Upper lobe of right lung (tissue), 1 donor: ENCODE data around the gene SLC45A2. TPM values are rescaled to one million over a fixed set of nuclear protein-coding genes. Genes with fewer than 3 reads are reported as not detected.
"Not testable (repeated sequence)": the region's sequence is repeated elsewhere in the genome, so short reads cannot be mapped to it uniquely, and the experiment has no call there.

Experiments
- ATAC-seq: fragments of 200-7000 bp; cut with Tn5 transposase; one replicate; pipeline ENCODE4 v1.9.1; 2020; ENCODE audit warnings: mild to moderate bottlenecking, moderate library complexity
- DNase-seq: peaks from one replicate; pipeline ENCODE4 v3.0.0-alpha.2; 2020
- H3K27ac ChIP-seq: fragments of 200-600 bp; one replicate; pipeline ENCODE4 v1.8.0; 2022
- H3K27me3 ChIP-seq: fragments of 200-600 bp; one replicate; pipeline ENCODE4 v1.8.0; 2022; ENCODE audit warnings: mild to moderate bottlenecking
- H3K36me3 ChIP-seq: fragments of 200-600 bp; one replicate; pipeline ENCODE4 v1.8.0; 2022
- H3K4me1 ChIP-seq: fragments of 200-600 bp; one replicate; pipeline ENCODE4 v1.8.0; 2022
- H3K4me3 ChIP-seq: fragments of 200-600 bp; one replicate; pipeline ENCODE4 v1.8.0; 2022; ENCODE audit warnings: mild to moderate bottlenecking
- H3K9me3 ChIP-seq: fragments of 200-600 bp; one replicate; pipeline ENCODE4 v1.8.0; 2022
- CTCF ChIP-seq: fragments of 200-600 bp; IDR thresholded peaks from one replicate; pipeline ENCODE4 v1.8.0; 2022; ENCODE audit warnings: antibody characterized with exemption
- intact Hi-C: fragments of 100-400 bp; cut with DNase I; formaldehyde crosslinking; loops from one replicate; pipeline ENCODE4 v1.11.0; 2022
- total RNA-seq: library from RNA; stranded (reverse); fragmentation: NEBNext Ultra II Directional; extraction: Animal tissue kit (Norgen Biotek cat#: 25700); gene quantifications from one replicate; pipeline ENCODE4 v1.2.1, GENCODE V29; 2021
- donor health status: DM: no; HTN: yes; CAD: no; lungs with severe emphysema.

The SLC45A2 gene
- total RNA-seq, 1 donor from 2014 or later, result not detected

DNA sequence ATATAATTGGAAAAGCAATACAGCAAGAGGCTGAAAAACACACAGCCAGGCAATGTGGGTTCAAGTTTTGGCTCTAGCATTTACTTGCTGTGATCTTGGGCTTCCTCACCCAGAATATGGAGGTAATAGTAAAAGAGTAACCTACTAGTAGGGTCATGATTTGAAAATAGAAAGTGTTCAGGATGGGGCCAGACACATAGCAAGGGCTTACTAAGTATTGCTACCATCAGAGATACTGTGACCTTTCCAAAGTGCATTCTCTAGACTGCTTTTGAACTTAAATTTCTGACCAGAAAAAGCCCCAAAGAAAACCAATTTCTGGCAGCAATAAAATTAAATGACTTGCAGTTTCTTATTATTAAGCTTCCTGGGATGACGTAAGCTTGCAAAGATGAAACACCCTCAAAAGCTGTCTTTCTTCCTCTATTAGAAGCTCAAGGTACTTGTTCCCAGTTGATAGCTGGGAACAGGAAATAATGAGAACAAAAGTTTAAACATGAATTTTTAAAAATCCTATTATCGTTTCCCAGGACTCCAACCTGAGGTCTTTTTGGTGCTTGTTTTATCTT is 20.3 kb downstream of the SLC45A2 start:
- Histone ChIP-seq H3K27ac (no peak overlapping the region), H3K4me3 (no peak overlapping the region), H3K4me1 (no peaks in the 10 kb centered on the region), H3K36me3 (no peaks in the 10 kb centered on the region), H3K27me3 (no peaks in the 10 kb centered on the region), H3K9me3 (no peaks in the 10 kb centered on the region)
- ATAC-seq (no peak), DNase-seq (no peak)
- intact Hi-C loops, result no loop called here
- no peak for TF ChIP-seq CTCF

- Histone ChIP-seq H3K9me3 (no peaks in the 10 kb centered on the region), H3K4me1 (no peaks in the 10 kb centered on the region), H3K27ac (no peak overlapping the region), H3K36me3 (no peaks in the 10 kb centered on the region), H3K27me3 (no peaks in the 10 kb centered on the region), H3K4me3 (no peak overlapping the region)
- intact Hi-C loops, result no loop called here
- no peak for DNase-seq
- ATAC-seq, result no peak
- TF ChIP-seq CTCF, result no peak
Measured at GRCh38 chr5:33958176-33958575, 26.3 kb downstream of the SLC45A2 start.

DNA sequence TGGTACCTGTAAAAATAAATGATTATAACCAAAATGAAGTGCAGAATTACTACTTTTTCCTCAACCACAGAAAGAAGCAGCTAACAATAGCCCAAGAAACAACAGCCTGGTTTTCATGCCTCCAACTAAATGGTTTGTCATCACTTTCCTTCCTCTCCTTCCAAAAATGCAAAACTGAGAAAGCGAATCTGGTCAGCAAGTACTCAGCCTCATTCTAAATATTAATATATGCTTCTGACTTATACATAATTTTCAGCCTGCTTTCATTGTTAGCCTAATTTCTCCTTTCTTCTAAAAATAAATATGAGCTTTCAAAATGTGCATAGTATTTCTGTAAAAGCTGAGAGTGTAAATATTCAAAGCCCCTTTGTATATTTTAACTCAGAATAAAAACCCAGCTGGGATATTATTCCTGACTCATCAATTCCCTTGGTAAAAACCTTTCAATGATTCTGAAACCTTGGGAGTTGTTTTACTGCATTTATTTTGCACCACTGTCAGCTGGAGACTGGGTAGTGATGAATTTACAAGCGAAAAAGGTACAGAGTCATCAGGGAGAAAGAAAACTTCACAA is 26.8 kb downstream of the SLC45A2 start:
- no peaks in the 10 kb centered on the region for H3K9me3 ChIP-seq
- ATAC-seq (no peak), DNase-seq (no peak)
- H3K4me1 ChIP-seq, result no peaks in the 10 kb centered on the region
- no peaks in the 10 kb centered on the region for H3K36me3 ChIP-seq
- H3K4me3 ChIP-seq, result no peak overlapping the region
- no peaks in the 10 kb centered on the region for H3K27me3 ChIP-seq
- H3K27ac ChIP-seq, result no peak overlapping the region
- TF ChIP-seq CTCF, result no peak
- intact Hi-C loops, result no loop called here

DNA sequence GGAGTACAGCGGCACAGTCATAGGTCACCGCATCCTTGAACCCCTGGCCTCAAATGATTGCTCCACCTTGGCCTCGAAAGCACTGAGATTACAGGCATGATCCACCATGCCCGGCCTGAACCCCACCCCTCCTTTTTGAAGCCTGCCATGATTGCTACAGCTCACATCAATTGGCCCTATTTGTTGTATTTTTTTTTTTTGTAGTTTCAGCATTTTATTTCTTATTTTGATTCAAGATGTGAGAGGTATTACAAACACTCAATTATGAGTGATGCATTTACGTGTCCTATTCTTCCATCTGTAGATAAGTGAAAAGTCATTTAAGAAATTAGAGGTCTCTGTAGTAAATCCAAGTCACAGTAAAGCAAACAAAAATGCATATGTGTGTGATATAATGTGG is 32.3 kb downstream of the SLC45A2 start:
- intact Hi-C loops, H3K9me3 ChIP-seq: not testable (repeated sequence)

DNA sequence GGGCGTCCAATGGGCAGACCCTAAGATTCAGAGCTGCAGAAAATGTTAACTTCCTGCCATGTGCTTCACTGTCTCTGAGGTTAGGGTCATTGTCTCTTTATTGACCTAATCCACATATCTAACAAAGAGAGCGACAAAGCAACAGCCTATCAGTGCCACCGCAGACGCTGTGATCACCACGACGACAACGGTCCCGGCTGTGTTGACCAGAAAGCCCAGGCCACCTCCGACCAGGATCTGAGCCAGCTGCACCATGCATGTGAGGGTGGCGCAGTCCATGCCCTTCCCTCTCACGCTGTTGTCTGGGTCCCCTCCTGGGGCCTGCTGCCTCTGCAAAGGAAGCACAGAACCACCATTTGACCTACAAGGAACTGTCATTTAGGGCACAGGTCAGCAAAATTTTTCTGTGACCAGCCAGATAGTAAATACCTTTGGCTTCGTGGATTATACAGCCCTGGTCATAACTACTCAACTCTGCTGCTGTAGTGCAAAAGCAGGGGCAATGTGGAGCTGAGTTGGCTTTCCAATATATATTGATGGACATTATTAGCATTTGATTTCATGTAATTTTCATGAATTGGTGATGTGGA is 39.9 kb downstream of the SLC45A2 start:
- TF ChIP-seq CTCF, result no peak
- Histone ChIP-seq H3K4me3 (no peak overlapping the region), H3K27me3 (peaks cover 25% of the 10 kb centered on the region), H3K4me1 (no peaks in the 10 kb centered on the region), H3K27ac (no peak overlapping the region), H3K36me3 (no peaks in the 10 kb centered on the region), H3K9me3 (no peaks in the 10 kb centered on the region)
- intact Hi-C loops, result no loop called here
- DNase-seq, result no peak
- no peak for ATAC-seq

More for the DNA sequence above, 32.3 kb downstream of the SLC45A2 start:
- not testable (repeated sequence) for ATAC-seq, H3K4me3 ChIP-seq, H3K27ac ChIP-seq, H3K4me1 ChIP-seq, H3K36me3 ChIP-seq, H3K27me3 ChIP-seq, DNase-seq

GRCh38 chr5:33941090-33941489 is 43.4 kb downstream of the SLC45A2 start:
- DNase-seq (no peak), ATAC-seq (no peak)
- intact Hi-C loops, result no loop called here
- no peaks in the 10 kb centered on the region for H3K9me3 ChIP-seq
- no peak overlapping the region for H3K27ac ChIP-seq
- no peak for TF ChIP-seq CTCF
- peaks cover 10% of the 10 kb centered on the region for H3K4me1 ChIP-seq
- no peaks in the 10 kb centered on the region for H3K36me3 ChIP-seq
- peaks cover 59% of the 10 kb centered on the region for H3K27me3 ChIP-seq
- H3K4me3 ChIP-seq, result no peak overlapping the region
